Measurements from ENCODE around the gene STEAP1B.

Gene STEAP1B

GRCh38 chr7:22389892-22390291 lies 110.1 kb downstream of the STEAP1B start:
- H3K4me3 ChIP-seq (ENCODE audit: low read depth, low read length), result no peak overlapping the region
- ChIA-PET CTCF (interaction anchor here (1.0 to 1.4 kb wide), 2 partner anchors 8 to 13 kb away, joined by 3 to 4 read pairs; no protein-coding TSS in a partner anchor), POLR2A (no interaction called here)
- no peak for DNase-seq (ENCODE audit: low read depth, low spot score)
- TF ChIP-seq, protein P1, sequence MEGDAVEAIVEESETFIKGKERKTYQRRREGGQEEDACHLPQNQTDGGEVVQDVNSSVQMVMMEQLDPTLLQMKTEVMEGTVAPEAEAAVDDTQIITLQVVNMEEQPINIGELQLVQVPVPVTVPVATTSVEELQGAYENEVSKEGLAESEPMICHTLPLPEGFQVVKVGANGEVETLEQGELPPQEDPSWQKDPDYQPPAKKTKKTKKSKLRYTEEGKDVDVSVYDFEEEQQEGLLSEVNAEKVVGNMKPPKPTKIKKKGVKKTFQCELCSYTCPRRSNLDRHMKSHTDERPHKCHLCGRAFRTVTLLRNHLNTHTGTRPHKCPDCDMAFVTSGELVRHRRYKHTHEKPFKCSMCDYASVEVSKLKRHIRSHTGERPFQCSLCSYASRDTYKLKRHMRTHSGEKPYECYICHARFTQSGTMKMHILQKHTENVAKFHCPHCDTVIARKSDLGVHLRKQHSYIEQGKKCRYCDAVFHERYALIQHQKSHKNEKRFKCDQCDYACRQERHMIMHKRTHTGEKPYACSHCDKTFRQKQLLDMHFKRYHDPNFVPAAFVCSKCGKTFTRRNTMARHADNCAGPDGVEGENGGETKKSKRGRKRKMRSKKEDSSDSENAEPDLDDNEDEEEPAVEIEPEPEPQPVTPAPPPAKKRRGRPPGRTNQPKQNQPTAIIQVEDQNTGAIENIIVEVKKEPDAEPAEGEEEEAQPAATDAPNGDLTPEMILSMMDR (IDR thresholded peaks at IDR 0.05; ENCODE audit: insufficient read depth, low read length, missing control alignments), result no peak

DNA sequence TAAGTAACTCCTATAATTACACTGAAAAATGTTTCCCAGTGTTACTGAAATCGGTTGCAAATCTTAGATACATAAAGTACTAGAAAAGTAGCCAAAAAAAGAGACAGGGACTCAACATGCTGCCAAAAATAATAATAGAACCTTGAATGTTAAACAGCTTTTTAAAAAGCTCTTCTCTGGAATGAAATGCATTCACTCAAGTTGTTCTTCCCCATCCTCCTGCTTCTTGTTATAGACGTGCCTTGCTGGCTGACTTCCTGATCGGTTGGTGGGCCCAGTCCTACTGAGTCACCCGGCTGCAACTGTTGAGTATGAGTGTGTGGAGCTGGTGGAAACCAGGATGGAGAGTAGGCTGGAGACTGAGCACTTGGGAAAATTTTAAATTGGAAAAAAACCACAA lies 112.4 kb downstream of the STEAP1B start:
- peak; percentile 76 for DNase-seq (ENCODE audit: low read depth, low spot score)
- CTCF ChIA-PET, result no interaction called here
- POLR2A ChIA-PET, result no interaction called here
- no peak overlapping the region for H3K4me3 ChIP-seq (ENCODE audit: low read depth, low read length)
- TF ChIP-seq, protein P1 (IDR thresholded peaks at IDR 0.05; ENCODE audit: insufficient read depth, low read length, missing control alignments), result no peak

GRCh38 chr7:22386865-22387264 lies 113.1 kb downstream of the STEAP1B start:
- ChIA-PET CTCF (no interaction called here), POLR2A (no interaction called here)
- TF ChIP-seq, protein P1 (IDR thresholded peaks at IDR 0.05; ENCODE audit: insufficient read depth, low read length, missing control alignments), result no peak
- no peak overlapping the region for H3K4me3 ChIP-seq (ENCODE audit: low read depth, low read length)
- no peak for DNase-seq (ENCODE audit: low read depth, low spot score)

DNA sequence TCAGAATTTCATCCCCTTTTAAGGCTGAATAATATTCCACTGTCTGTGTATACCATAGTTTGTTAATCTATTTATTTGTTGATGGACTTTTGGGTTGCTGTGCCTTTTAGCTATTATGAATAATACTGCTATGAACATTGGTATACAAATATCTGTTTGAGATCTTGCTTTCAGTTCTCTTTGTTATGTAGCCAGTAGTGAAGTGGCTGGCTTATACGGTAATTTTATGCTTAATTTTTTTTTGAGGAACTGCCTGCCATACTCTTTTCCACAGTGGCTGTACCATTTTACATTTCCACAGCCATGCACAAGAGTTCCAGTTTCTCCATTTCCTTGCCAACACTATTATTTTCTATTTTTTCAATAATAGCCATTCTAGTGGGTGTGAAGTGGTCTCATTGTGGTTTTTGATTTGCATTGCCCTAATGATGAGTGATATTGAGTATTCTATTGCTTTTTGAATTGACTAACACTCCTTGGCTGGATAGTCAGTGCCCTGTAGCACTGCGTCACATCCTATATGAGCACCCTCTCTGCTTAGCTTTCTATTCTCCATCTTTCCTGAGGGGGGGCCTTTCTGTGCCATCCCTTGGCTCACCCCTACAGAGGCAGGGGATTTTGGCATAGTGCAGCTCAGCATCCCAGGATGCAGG lies 113.7 kb downstream of the STEAP1B start:
- ChIA-PET CTCF (interaction anchor here (1.2 kb wide), 1 partner anchor 276 kb away, joined by 3 read pairs; no protein-coding TSS in a partner anchor), POLR2A (no interaction called here)
- TF ChIP-seq, protein P1 (IDR thresholded peaks at IDR 0.05; ENCODE audit: insufficient read depth, low read length, missing control alignments), result no peak
- no peak for DNase-seq (ENCODE audit: low read depth, low spot score)
- H3K4me3 ChIP-seq (ENCODE audit: low read depth, low read length), result no peak overlapping the region

- ChIA-PET POLR2A (no interaction called here), CTCF (interaction anchor here (1.2 kb wide), 1 partner anchor 275 kb away, joined by 3 read pairs; no protein-coding TSS in a partner anchor)
- DNase-seq (ENCODE audit: low read depth, low spot score), result no peak
- TF ChIP-seq, protein P1 (IDR thresholded peaks at IDR 0.05; ENCODE audit: insufficient read depth, low read length, missing control alignments), result no peak
- no peak overlapping the region for H3K4me3 ChIP-seq (ENCODE audit: low read depth, low read length)
These were observed 114.7 kb downstream of the STEAP1B start for GRCh38 chr7:22385326-22385725.

DNA sequence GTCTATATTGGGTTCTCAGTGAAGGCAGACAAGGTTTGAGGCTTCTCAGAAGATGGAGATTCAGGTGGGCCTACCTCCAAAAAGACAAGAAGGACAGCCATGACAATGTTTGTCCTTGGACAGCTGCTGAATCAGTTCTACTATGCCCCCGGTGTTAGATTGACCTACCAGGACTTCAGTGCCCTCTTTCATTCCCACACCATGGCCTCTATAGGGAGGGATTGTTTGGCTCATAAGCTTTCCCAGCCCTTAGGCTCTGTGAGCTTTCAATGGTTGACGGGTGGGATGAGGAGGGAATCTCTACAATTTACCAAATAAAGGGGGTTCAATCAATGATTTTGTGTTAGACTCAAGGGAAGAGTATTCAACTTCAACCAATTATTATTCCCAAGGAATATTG lies 119.7 kb downstream of the STEAP1B start:
- POLR2A ChIA-PET, result no interaction called here
- CTCF ChIA-PET, result interaction anchor here (1.1 kb wide), 1 partner anchor 77 kb away, joined by 3 read pairs; no protein-coding TSS in a partner anchor
- TF ChIP-seq, protein P1 (IDR thresholded peaks at IDR 0.05; ENCODE audit: insufficient read depth, low read length, missing control alignments), result no peak
- no peak overlapping the region for H3K4me3 ChIP-seq (ENCODE audit: low read depth, low read length)
- no peak for DNase-seq (ENCODE audit: low read depth, low spot score)

Data from AG04449 (cell line).